Endodermal cell (in vitro differentiated cells): ENCODE measurements around the gene GPR68. TPM values are rescaled to one million over a fixed set of nuclear protein-coding genes. Genes with fewer than 3 reads are reported as not detected.
"Not testable (repeated sequence)": the region's sequence is repeated elsewhere in the genome, so short reads cannot be mapped to it uniquely, and the experiment has no call there.

ENCODE experiments used
- DNase-seq: peaks from one replicate; pipeline ENCODE4 v3.0.0-alpha.2; 2017
- H3K27ac ChIP-seq: 2 replicates; pipeline ENCODE4 v1.5.1; 2013; ENCODE audit warnings: mild to moderate bottlenecking, low read depth, low read length, moderate library complexity
- H3K27me3 ChIP-seq: 2 replicates; pipeline ENCODE4 v1.6.1; 2013; ENCODE audit warnings: mild to moderate bottlenecking, low read length, moderate library complexity; ENCODE audit not compliant: insufficient read depth, control insufficient read depth, poor library complexity, severe bottlenecking
- H3K36me3 ChIP-seq: 2 replicates; pipeline ENCODE4 v1.7.0; 2013; ENCODE audit warnings: mild to moderate bottlenecking, low read length, moderate library complexity; ENCODE audit not compliant: control insufficient read depth, insufficient read depth
- H3K4me1 ChIP-seq: one replicate; pipeline ENCODE4 v1.7.0; 2013; ENCODE audit warnings: low read length; ENCODE audit not compliant: control insufficient read depth, insufficient read depth
- H3K4me3 ChIP-seq: 2 replicates; pipeline ENCODE4 v1.5.1; 2013; ENCODE audit warnings: mild to moderate bottlenecking, low read length, moderate library complexity
- H3K9ac ChIP-seq: 2 replicates; pipeline ENCODE4 v1.6.1; 2013; ENCODE audit warnings: mild to moderate bottlenecking, low read length, moderate library complexity; ENCODE audit not compliant: poor library complexity, severe bottlenecking; ENCODE audit errors: extremely low read depth
- H3K9me3 ChIP-seq: 2 replicates; pipeline ENCODE4 v1.6.1; 2013; ENCODE audit warnings: mild to moderate bottlenecking, low read length, moderate library complexity; ENCODE audit not compliant: control insufficient read depth
- H3K27ac Mint-ChIP-seq: 2 replicates; pipeline ENCODE4 v1.8.0; 2020; ENCODE audit warnings: mixed read lengths
- H3K27me3 Mint-ChIP-seq: 2 replicates; pipeline ENCODE4 v1.8.0; 2021; ENCODE audit warnings: mild to moderate bottlenecking, mixed read lengths; ENCODE audit not compliant: insufficient read depth
- H3K36me3 Mint-ChIP-seq: 2 replicates; pipeline ENCODE4 v1.8.0; 2020; ENCODE audit warnings: low read depth, mixed read lengths
- H3K4me1 Mint-ChIP-seq: 2 replicates; pipeline ENCODE4 v1.8.0; 2020; ENCODE audit warnings: mixed read lengths
- H3K4me3 Mint-ChIP-seq: 2 replicates; pipeline ENCODE4 v1.8.0; 2020; ENCODE audit warnings: mild to moderate bottlenecking, moderate library complexity, mixed read lengths
- H3K9me3 Mint-ChIP-seq: 2 replicates; pipeline ENCODE4 v1.8.0; 2020; ENCODE audit warnings: mild to moderate bottlenecking, mixed read lengths
- WGBS, 2 experiments: methylation state at CpG; one replicate each; pipeline versions ENCODE4 v1.1.5 to v1.1.7; 2013; ENCODE audit warnings: missing lambda C conversion rate in 2 of 2, mixed read lengths in 1 of 2; ENCODE audit not compliant: insufficient coverage in 1 of 2, insufficient read length in 1 of 2; 5-methylcytosine and 5-hydroxymethylcytosine counted together
- total RNA-seq, 2 donors: library from RNA; stranded (reverse); fragmentation: NEBNext Ultra II Directional in 1 of 2; extraction: Animal tissue kit (Norgen Biotek cat#: 25700) in 1 of 2; gene quantifications; 2 replicates in 1 of 2; 3 replicates in 1 of 2; pipeline ENCODE4 v1.2.1, GENCODE V29; 2021
- TF ChIP-seq, protein P1 (sequence below): fragments of 200-600 bp; sonication (generic); conservative IDR thresholded peaks from 2 replicates; pipeline ENCODE4 v1.5.0; 2021; ENCODE audit warnings: antibody characterized with exemption, mild to moderate bottlenecking

The GPR68 gene
- total RNA-seq, 2 donors from 2014 or later: 0.38 to 0.44 TPM

DNA sequence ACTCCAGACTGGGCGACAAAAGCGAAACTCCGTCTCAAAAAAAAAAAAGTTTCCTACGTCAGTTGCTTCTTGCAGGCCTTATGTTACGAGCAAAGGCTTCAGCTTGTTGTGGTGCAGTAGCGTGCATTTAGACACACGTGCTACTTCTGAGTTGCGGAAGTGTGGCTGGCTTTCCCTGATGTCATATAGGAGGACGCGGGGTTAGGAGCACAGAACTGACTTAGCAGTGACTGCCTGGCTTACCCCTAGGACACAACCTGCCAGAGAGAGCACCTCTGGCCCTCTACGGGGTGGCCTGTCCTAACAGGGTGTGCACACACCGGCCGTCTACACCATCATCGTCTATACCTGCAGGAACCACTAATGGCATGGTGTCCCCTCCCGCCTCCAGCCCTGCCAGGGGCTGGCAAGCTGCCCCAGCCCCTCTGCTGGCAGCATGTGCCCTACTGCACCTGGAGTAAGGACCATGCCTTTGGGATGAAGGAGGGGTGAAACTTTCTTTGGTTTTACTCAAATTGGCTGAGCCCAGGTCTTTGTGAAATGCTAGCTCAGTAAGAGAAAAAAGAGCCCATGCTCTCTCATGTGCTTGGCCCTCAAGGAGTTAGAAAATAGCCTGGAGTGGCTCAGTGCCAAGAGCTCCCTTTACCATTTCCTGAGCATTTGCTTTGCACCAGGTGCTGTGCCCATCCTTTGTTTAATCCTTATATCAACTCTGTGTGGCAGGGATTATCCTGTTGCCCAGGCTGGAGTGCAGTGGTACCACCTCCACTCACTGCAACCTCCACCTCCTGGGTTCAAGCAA lies 1.7 kb upstream of the GPR68 start:
- TF ChIP-seq, protein P1, sequence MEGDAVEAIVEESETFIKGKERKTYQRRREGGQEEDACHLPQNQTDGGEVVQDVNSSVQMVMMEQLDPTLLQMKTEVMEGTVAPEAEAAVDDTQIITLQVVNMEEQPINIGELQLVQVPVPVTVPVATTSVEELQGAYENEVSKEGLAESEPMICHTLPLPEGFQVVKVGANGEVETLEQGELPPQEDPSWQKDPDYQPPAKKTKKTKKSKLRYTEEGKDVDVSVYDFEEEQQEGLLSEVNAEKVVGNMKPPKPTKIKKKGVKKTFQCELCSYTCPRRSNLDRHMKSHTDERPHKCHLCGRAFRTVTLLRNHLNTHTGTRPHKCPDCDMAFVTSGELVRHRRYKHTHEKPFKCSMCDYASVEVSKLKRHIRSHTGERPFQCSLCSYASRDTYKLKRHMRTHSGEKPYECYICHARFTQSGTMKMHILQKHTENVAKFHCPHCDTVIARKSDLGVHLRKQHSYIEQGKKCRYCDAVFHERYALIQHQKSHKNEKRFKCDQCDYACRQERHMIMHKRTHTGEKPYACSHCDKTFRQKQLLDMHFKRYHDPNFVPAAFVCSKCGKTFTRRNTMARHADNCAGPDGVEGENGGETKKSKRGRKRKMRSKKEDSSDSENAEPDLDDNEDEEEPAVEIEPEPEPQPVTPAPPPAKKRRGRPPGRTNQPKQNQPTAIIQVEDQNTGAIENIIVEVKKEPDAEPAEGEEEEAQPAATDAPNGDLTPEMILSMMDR: no peak
- Histone ChIP-seq H3K9me3 (no peaks in the 10 kb centered on the region), H3K9ac (no peak overlapping the region), H3K4me3 (no peak overlapping the region), H3K27me3 (no peaks in the 10 kb centered on the region), H3K4me1 (no peaks in the 10 kb centered on the region), H3K36me3 (no peaks in the 10 kb centered on the region), H3K27ac (no peak overlapping the region)
- no peaks in the 10 kb centered on the region for H3K36me3 Mint-ChIP-seq
- no peak for DNase-seq
- 94 to 97% methylated on average over 9 to 15 of the region's 15 CpGs for WGBS, 2 experiments
- peaks cover 12% of the 10 kb centered on the region for H3K27me3 Mint-ChIP-seq
- no peak overlapping the region for H3K4me3 Mint-ChIP-seq
- no peaks in the 10 kb centered on the region for H3K4me1 Mint-ChIP-seq
- H3K27ac Mint-ChIP-seq: no peak overlapping the region
- H3K9me3 Mint-ChIP-seq: peaks cover 5% of the 10 kb centered on the region

DNA sequence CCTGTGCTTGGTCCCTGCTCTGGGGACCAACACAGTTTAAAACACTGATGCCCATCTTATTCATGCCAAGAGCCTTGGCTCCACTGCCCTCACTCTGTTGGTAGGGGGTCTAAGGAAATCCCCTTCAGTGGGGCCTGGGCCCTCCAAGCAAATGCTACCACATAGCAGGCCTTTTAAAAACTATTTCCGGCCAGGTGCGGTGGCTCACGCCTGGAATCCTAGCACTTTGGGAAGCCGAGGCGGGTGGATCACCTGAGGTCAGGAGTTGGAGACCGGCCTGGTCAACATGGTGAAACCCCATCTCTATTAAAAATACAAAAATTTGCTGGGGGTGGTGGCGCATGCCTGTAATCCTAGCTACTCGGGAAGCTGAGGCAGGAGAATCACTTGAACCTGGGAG lies 1.1 kb upstream of the GPR68 start:
- not testable (repeated sequence) for DNase-seq, H3K9ac ChIP-seq, H3K4me1 Mint-ChIP-seq, H3K4me3 Mint-ChIP-seq, H3K27me3 Mint-ChIP-seq, H3K36me3 ChIP-seq, H3K4me1 ChIP-seq, H3K27ac ChIP-seq, H3K4me3 ChIP-seq, H3K36me3 Mint-ChIP-seq, H3K27ac Mint-ChIP-seq, H3K9me3 ChIP-seq, H3K27me3 ChIP-seq, H3K9me3 Mint-ChIP-seq
- WGBS, 2 experiments: 81 to 94% methylated on average over 4 to 8 of the region's 8 CpGs

DNA sequence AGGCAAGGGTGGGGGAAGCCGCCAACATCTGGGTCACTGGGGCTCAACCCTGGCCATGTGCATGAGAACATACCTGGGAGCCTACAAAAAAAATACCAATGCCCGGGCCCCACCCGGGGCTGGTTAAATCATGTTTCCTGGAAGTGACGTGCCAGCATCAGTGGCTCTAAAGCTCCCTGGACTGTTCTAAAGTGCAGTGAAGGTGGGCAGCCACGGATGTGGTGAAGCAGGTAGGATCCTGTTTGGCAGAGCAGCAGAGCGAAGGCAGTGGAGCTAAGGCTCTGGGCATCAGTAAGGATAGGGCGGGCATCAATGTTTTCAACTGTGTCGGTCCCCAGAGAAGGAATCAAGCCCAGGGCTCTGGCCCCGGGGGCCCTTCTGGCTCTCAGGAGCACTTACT lies 525 bp upstream of the GPR68 start:
- Histone ChIP-seq H3K9me3 (no peaks in the 10 kb centered on the region), H3K36me3 (no peaks in the 10 kb centered on the region), H3K27ac (no peak overlapping the region), H3K4me1 (no peaks in the 10 kb centered on the region), H3K4me3 (no peak overlapping the region), H3K27me3 (no peaks in the 10 kb centered on the region), H3K9ac (no peak overlapping the region)
- Mint-ChIP-seq H3K4me1 (no peaks in the 10 kb centered on the region), H3K27ac (no peak overlapping the region), H3K36me3 (no peaks in the 10 kb centered on the region), H3K27me3 (peaks cover 12% of the 10 kb centered on the region), H3K4me3 (no peak overlapping the region), H3K9me3 (peaks cover 5% of the 10 kb centered on the region)
- WGBS, 2 experiments: 93 to 99% methylated on average over 7 to 9 of the region's 9 CpGs
- TF ChIP-seq, protein P1: no peak
- no peak for DNase-seq

DNA sequence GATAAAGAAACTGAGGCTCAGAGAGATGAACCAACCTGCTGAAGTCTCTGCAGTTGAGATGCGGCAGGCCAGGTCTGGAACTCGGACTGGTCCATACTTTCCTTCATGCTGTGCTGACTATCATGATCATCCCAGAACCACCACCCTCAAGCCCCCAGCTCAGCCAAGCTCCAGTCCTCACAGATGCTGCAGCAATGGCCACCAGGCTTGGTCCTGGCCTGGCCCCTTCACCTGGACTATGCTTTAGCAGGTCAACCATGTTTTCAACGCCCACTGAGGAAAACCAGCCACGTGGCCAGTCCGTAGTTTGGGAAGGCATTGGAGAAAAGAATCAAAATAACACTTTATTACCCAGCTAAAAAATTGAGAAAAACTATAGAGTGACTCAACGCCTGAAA lies 1.4 kb downstream of the GPR68 start:
- no peaks in the 10 kb centered on the region for H3K4me1 Mint-ChIP-seq
- H3K4me1 ChIP-seq: no peaks in the 10 kb centered on the region
- TF ChIP-seq, protein P1: no peak

More for the DNA sequence above, 1.4 kb downstream of the GPR68 start:
- no peaks in the 10 kb centered on the region for H3K36me3 ChIP-seq
- no peak overlapping the region for H3K27ac ChIP-seq
- no peak overlapping the region for H3K4me3 ChIP-seq
- DNase-seq: no peak
- no peaks in the 10 kb centered on the region for H3K9me3 ChIP-seq
- no peaks in the 10 kb centered on the region for H3K36me3 Mint-ChIP-seq
- H3K9ac ChIP-seq: no peak overlapping the region
- no peak overlapping the region for H3K27ac Mint-ChIP-seq
- WGBS, 2 experiments: 77 to 87% methylated on average over 2 to 6 of the region's 6 CpGs
- no peaks in the 10 kb centered on the region for H3K27me3 ChIP-seq
- peaks cover 16% of the 10 kb centered on the region for H3K9me3 Mint-ChIP-seq
- no peak overlapping the region for H3K4me3 Mint-ChIP-seq
- H3K27me3 Mint-ChIP-seq: peaks cover 17% of the 10 kb centered on the region
